ENCODE results near the gene BLVRA.
"Not testable (repeated sequence)": the region's sequence is repeated elsewhere in the genome, so short reads cannot be mapped to it uniquely, and the experiment has no call there.

BLVRA gene, protein sequence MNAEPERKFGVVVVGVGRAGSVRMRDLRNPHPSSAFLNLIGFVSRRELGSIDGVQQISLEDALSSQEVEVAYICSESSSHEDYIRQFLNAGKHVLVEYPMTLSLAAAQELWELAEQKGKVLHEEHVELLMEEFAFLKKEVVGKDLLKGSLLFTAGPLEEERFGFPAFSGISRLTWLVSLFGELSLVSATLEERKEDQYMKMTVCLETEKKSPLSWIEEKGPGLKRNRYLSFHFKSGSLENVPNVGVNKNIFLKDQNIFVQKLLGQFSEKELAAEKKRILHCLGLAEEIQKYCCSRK

GRCh38 chr7:43758029-43758821 is at the start of gene BLVRA:
BLVRA (plus strand) TSS chr7:43758680; CDS start chr7:43771159, 12,479 bp downstream.
- peak; percentile 47 for DNase-seq (ENCODE audit: low read depth)

DNA sequence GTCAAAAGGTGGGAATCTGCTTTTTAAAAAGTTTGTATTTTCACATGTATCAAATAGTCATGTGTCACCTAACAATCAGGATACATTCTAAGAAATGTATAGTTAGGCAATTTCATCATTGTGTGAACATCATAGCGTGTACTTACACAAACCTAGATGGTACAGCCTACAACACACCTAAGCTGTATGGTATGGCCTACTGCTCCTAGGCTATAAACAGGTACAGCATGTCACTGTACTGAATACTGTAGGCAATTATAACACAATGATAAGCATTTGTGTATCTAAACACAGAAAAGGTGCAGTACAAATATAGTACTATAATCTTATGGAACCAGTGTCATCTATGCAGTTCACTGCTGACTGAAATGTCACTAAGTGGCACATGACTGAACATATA is 47.0 kb upstream of the BLVRA start:
- DNase-seq (ENCODE audit: low read depth), result no peak

DNA sequence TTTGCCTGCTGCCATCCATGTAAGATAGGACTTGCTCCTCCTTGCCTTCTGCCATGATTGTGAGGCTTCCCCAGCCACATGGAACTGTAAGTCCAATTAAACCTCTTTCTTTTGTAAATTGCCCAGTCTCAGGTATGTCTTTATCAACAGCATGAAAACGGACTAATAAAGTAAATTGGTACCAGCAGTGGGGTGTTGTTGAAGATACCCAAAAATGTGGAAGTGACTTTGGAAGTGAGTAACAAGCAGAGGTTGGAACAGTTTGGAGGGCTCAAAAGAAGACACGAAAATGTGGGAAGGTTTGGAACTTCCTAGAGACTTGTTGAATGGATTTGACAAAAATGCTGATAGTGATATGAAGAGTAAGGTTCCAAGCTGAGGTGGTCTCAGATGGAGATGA is 42.5 kb upstream of the BLVRA start:
- not testable (repeated sequence) for DNase-seq (ENCODE audit: low read depth)

DNA sequence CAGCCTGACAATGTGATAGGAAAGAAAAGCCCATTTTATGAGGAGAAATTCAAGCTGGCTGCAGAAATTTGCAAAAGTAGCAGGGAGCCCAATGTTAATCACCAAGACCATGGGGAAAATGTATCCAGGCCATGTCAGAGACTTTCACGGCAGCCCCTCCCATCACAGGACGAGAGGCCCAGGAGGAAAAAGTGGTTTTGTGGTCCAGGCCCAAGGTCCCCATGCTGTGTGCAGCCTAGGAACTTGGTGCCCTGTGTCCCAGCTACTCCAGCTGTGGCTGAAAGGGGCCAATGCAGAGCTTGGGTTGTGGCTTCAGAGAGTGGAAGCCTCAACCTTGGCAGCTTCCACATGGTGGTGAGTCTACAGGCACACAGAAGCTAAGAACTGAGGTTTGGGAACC is 41.9 kb upstream of the BLVRA start:
- DNase-seq (ENCODE audit: low read depth), result no peak

- DNase-seq (ENCODE audit: low read depth), result no peak
These were observed 37.2 kb upstream of the BLVRA start for GRCh38 chr7:43721193-43721806.

GRCh38 chr7:43723007-43723341 is 35.5 kb upstream of the BLVRA start:
- no peak for DNase-seq (ENCODE audit: low read depth)

DNA sequence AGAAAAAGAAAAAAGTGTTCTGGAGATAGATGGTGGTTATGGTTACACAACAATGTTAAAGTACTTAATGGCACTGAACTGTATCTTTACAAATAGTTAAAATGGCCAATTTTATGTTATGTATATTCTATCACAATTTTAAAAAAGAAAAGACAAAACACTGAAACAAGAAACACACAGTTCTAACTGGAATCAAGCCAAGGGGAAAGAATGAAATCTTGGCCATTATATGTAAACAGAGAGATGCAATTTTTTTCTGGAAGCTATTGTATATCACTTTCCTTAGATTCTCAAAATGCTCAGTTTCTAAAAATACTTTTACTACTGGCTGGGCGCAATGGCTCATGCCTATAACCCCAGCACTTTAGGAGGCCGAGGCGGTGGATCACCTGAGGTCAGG is 33.2 kb upstream of the BLVRA start:
- DNase-seq (ENCODE audit: low read depth), result no peak

- DNase-seq (ENCODE audit: low read depth), result no peak
These were observed 32.0 kb upstream of the BLVRA start for GRCh38 chr7:43726466-43726865.

GRCh38 chr7:43727003-43727402 is 31.5 kb upstream of the BLVRA start:
- DNase-seq (ENCODE audit: low read depth), result no peak

GRCh38 chr7:43727494-43727893 is 31.0 kb upstream of the BLVRA start:
- no peak for DNase-seq (ENCODE audit: low read depth)

DNA sequence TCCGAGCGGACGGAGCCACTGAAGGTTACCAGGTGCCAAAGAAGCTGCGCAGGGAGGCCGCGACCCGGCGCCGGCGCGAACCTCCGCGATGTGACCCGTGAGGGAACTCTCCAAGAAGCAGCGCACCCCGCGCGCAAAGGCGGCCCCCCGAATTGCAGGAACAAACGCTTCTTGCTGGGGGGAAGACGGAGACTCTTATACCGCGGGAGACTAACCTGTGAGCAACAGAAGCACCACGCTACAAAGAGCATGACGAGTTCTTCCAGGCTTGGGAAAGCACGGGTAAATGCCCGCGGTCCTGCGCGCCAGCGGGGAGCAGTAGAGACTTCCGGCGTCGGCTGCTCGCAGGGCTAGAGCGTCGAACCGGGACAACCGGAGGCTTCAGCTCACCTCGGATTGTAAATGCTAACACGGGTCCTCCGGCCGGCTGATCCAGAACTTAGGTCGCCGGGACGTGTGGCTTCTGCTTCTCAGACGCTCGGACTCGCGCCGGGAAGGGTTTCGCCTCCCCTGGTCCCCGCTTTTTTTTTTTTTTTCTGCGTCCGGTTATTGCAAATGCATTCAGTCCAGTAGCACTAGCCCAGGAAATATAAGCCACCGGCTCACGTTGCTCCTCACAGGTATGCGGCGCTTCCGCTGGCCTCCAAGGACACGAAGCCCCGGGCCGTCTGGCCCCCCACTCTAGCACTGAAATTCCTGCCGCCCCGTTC is 29.1 kb upstream of the BLVRA start, which contains the start of gene COA1:
Gene COA1, minus strand, starts transcription at position 310 of the 710 bp plus-strand sequence. CDS start 80,909 bp downstream, outside the sequence.
- DNase-seq (ENCODE audit: low read depth), result peak; percentile 68

GRCh38 chr7:43729924-43730248 is 28.6 kb upstream of the BLVRA start:
- no peak for DNase-seq (ENCODE audit: low read depth)

DNA sequence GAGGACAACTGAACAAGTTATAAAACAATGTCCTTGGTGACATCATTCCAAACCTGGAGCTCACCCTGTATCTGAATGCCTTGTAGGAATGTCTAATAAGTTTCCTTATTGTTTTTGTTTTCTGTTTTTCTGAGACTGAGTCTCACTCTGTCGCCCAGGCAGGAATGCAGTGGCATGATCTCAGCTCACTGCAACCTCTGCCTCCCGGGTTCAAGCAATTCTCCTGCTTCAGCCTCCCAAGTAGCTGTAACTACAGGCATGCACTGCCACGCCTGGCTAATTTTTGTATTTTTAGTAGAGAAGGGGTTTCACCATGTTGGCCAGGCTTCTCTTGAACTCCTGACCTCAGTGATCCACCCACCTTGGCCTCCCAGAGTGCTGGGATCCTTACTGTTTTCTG is 27.0 kb upstream of the BLVRA start:
- DNase-seq (ENCODE audit: low read depth), result not testable (repeated sequence)

DNA sequence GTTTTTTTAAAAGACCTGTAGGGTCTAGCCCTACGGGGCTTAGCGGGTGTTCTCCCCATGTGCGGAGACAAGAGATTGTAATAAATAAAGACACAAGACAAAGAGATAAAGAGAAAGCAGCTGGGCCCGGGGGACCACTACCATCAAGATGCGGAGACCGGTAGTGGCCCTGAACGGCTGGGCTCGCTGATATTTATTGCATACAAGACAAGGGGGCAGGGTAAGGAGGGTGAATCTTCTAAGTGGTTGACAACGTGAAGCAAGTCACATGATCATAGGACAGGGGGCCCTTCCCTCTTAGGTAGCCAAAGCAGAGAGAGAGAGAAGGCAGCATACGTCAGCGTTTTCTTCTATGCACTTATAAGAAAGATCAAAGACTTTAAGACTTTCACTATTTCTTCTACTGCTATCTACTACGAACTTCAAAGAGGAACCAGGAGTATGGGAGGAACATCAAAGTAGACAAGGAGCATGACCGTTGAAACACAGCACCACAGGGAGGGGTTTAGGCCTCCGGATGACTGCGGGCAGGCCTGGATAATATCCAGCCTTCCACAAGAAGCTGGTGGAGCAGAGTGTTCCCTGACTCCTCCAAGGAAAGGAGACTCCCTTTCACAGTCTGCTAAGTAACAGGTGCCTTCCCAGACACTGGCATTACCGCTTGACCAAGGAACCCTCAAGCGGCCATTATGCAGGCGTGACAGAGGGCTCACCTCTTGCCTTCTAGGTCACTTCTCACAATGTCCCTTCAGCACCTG is 23.7 kb upstream of the BLVRA start:
- DNase-seq (ENCODE audit: low read depth), result not testable (repeated sequence)

DNA sequence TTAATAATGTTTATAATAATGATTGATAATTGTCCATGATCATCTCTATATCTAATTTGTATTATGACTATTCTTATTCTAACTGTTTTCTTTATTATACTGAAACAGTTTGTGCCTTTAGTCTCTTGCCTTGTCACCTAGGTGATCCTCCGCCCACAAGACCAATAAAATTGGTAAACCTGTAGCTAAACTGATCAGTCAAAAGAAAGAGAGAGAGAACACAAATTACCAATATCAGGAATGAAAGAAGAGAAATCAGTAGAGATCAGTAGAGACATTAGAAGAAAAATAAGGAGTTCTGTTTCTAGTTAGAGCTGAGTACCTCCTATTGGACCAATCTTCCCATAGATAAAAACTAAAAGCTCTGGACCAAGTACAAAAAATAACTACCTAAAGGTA is 23.1 kb upstream of the BLVRA start:
- no peak for DNase-seq (ENCODE audit: low read depth)

GRCh38 chr7:43735802-43736603 is 22.5 kb upstream of the BLVRA start:
- no peak for DNase-seq (ENCODE audit: low read depth)

GRCh38 chr7:43737467-43738127 is 20.9 kb upstream of the BLVRA start:
- no peak for DNase-seq (ENCODE audit: low read depth)

- no peak for DNase-seq (ENCODE audit: low read depth)
These were observed 15.8 kb upstream of the BLVRA start for GRCh38 chr7:43742692-43743091.

GRCh38 chr7:43747328-43748105 is 11.0 kb upstream of the BLVRA start:
- no peak for DNase-seq (ENCODE audit: low read depth)

All from stimulated activated CD8-positive, alpha-beta memory T cell treated with anti-CD3 and anti-CD28 coated beads, Interleukin-4, amount 100 ng/mL, for 24 hours (primary cell).